B cell (primary cell): ENCODE data around the gene CYTH4. TPM values are rescaled to one million over a fixed set of nuclear protein-coding genes. Genes with fewer than 3 reads are reported as not detected.

ENCODE experiments used
- ATAC-seq: fragments of 200-7000 bp; cut with Tn5 transposase; one replicate; pipeline ENCODE4 v1.10.0; 2021; ENCODE audit warnings: low read depth, mild to moderate bottlenecking, moderate number of reproducible peaks, moderate library complexity
- CTCF ChIA-PET: fragments of 350-600 bp; sonication (Branson Sonifier 250); formaldehyde crosslinking; loops from one replicate; lab custom pipeline; 2021; ENCODE audit warnings: antibody characterized with exemption, inconsistent platforms; lab: Charles Lee
- POLR2A ChIA-PET: fragments of 350-600 bp; sonication (Branson Sonifier 250); formaldehyde crosslinking; loops from one replicate; lab custom pipeline; 2021; ENCODE audit warnings: antibody characterized with exemption; lab: Charles Lee
- DNase-seq: peaks from one replicate; pipeline ENCODE4 v3.0.0; 2013
- H2AFZ ChIP-seq: 2 replicates; pipeline ENCODE4 v1.6.1; 2012; ENCODE audit warnings: mild to moderate bottlenecking, low read depth, low read length; ENCODE audit not compliant: insufficient read depth, poor library complexity, severe bottlenecking
- H3K27ac ChIP-seq, 2 donors: 1 replicate in 1 of 2; 2 replicates in 1 of 2; pipeline ENCODE4 v1.5.1; 2012 to 2013; ENCODE audit warnings: low read length in 2 of 2, mild to moderate bottlenecking in 2 of 2, moderate library complexity in 1 of 2
- H3K27me3 ChIP-seq, 4 experiments: fragments of 200-600 bp in 1 of 4; sonication (generic) in 1 of 4; replicated peaks in 1 of 4; 1 replicate in 2 of 4; 2 replicates in 2 of 4; pipeline versions ENCODE4 v1.6.1 to v1.7.0; 2013 to 2016; ENCODE audit warnings: low read length in 3 of 4, mild to moderate bottlenecking in 2 of 4, mixed read lengths in 1 of 4, moderate library complexity in 1 of 4; ENCODE audit not compliant: insufficient read depth in 4 of 4, control insufficient read depth in 3 of 4; ENCODE audit errors: control extremely low read depth in 1 of 4
- H3K36me3 ChIP-seq, 2 experiments: replicated peaks in 1 of 2; 1 replicate in 1 of 2; 2 replicates in 1 of 2; pipeline versions ENCODE4 v1.6.1 to v1.7.1; 2013; ENCODE audit warnings: low read length in 1 of 2; ENCODE audit not compliant: insufficient read depth in 2 of 2, control insufficient read depth in 1 of 2; ENCODE audit errors: control extremely low read depth in 1 of 2, extremely low read depth in 1 of 2
- H3K4me1 ChIP-seq, 2 donors: fragments of 200-600 bp in 1 of 2; sonication (generic) in 1 of 2; 1 replicate in 1 of 2; 2 replicates in 1 of 2; pipeline versions ENCODE4 v1.5.1 to v1.6.1; 2013 to 2017; ENCODE audit warnings: low read length in 2 of 2; ENCODE audit not compliant: control insufficient read depth in 2 of 2, insufficient read depth in 2 of 2
- H3K4me2 ChIP-seq: replicated peaks from 2 replicates; pipeline ENCODE3; 2012; ENCODE audit warnings: mild to moderate bottlenecking, low read depth, low read length; ENCODE audit not compliant: poor library complexity, severe bottlenecking
- H3K4me3 ChIP-seq, 5 experiments: fragments of 200-600 bp in 1 of 5; sonication (generic) in 1 of 5; 1 replicate in 3 of 5; 2 replicates in 2 of 5; pipeline versions ENCODE4 v1.5.1 to v1.7.0; 2011 to 2016; ENCODE audit warnings: low read length in 4 of 5, mild to moderate bottlenecking in 4 of 5, low read depth in 2 of 5, control low read depth in 1 of 5, moderate library complexity in 1 of 5; ENCODE audit not compliant: insufficient read depth in 1 of 5; ENCODE audit errors: control extremely low read depth in 1 of 5, extremely low read depth in 1 of 5
- H3K79me2 ChIP-seq: fragments of 200-600 bp; sonication (generic); one replicate; pipeline ENCODE4 v1.6.0; 2016; ENCODE audit warnings: low read length; ENCODE audit not compliant: control insufficient read depth, insufficient read depth
- H3K9ac ChIP-seq: fragments of 200-600 bp; sonication (generic); 2 replicates; pipeline ENCODE4 v1.6.1; 2017; ENCODE audit warnings: mild to moderate bottlenecking, low read length, moderate library complexity
- H3K9me3 ChIP-seq, 3 donors: one replicate each; pipeline versions ENCODE4 v1.6.1 to v1.7.1; 2013; ENCODE audit warnings: low read length in 2 of 3; ENCODE audit not compliant: control insufficient read depth in 2 of 3, insufficient read depth in 1 of 3; ENCODE audit errors: control extremely low read depth in 1 of 3
- H4K20me1 ChIP-seq: 2 replicates; pipeline ENCODE4 v1.6.0; 2012; ENCODE audit warnings: mild to moderate bottlenecking, low read length; ENCODE audit not compliant: insufficient read depth, control insufficient read depth, poor library complexity, severe bottlenecking
- H3K27ac Mint-ChIP-seq: one replicate; pipeline ENCODE4 v1.8.0; 2021; ENCODE audit warnings: mixed read lengths
- H3K27me3 Mint-ChIP-seq: one replicate; pipeline ENCODE4 v1.8.0; 2021; ENCODE audit warnings: mixed read lengths
- H3K4me1 Mint-ChIP-seq: one replicate; pipeline ENCODE4 v1.8.0; 2021; ENCODE audit warnings: mixed read lengths
- H3K4me3 Mint-ChIP-seq: one replicate; pipeline ENCODE4 v1.8.0; 2021; ENCODE audit warnings: mixed read lengths
- H3K9me3 Mint-ChIP-seq: one replicate; pipeline ENCODE4 v1.8.0; 2022; ENCODE audit warnings: mixed read lengths; ENCODE audit not compliant: insufficient read depth
- EZH2 ChIP-seq: IDR thresholded peaks from 2 replicates; pipeline ENCODE4 v1.6.1; 2012; ENCODE audit warnings: borderline replicate concordance, low read depth, mild to moderate bottlenecking, moderate library complexity, low read length; ENCODE audit not compliant: insufficient read depth, poor library complexity, severe bottlenecking
- WGBS: methylation state at CpG from one replicate; pipeline ENCODE4 v1.1.5; 2013; ENCODE audit warnings: missing lambda C conversion rate; ENCODE audit not compliant: insufficient coverage; 5-methylcytosine and 5-hydroxymethylcytosine counted together
- intact Hi-C: fragments of 100-400 bp; cut with micrococcal nuclease; formaldehyde crosslinking; loops from one replicate; pipeline ENCODE4 v1.10.0; 2022
- polyA plus RNA-seq: library from polyadenylated mRNA; depleted of rRNA; stranded (reverse); fragments of >200 nt; gene quantifications from 2 replicates; pipeline ENCODE4 v1.2.3, GENCODE V29; 2012
- total RNA-seq, 2 donors: library from RNA; stranded (reverse); fragments of 120-200 nt in 1 of 2; gene quantifications; 1 replicate in 1 of 2; 2 replicates in 1 of 2; pipeline versions ENCODE4 v1.2.3 to v1.2.4, GENCODE V29; 2013 to 2022
- TF ChIP-seq, protein P1 (sequence below): fragments of 200-600 bp; IDR thresholded peaks from one replicate; pipeline ENCODE4 v1.8.0; 2022; ENCODE audit warnings: antibody characterized with exemption, mild to moderate bottlenecking

The CYTH4 gene
- total and polyA plus RNA-seq, 2 donors (not counting 1 experiment from before 2014, with no cell fraction given): 98.0 to 154 TPM

GRCh38 chr22:37301144-37301830, 19.0 kb downstream of the CYTH4 start:
- no peaks in the 10 kb centered on the region for H3K27me3 Mint-ChIP-seq
- ChIA-PET CTCF (interaction anchor here (0.5 to 2.8 kb wide), 4 partner anchors 18 to 266 kb away, joined by 3 to 12 read pairs (median 4); no protein-coding TSS in a partner anchor), POLR2A (interaction anchor here (0.9 kb wide), 1 partner anchor 10 kb away, joined by 4 read pairs; no protein-coding TSS in a partner anchor)
- Histone ChIP-seq H3K9me3 (no peaks in the 10 kb centered on the region), H3K27me3 (no peaks in the 10 kb centered on the region), H3K36me3 (peaks cover 10 to 94% of the 10 kb centered on the region in 2 experiments), H3K4me1 (peaks cover 32 to 67% of the 10 kb centered on the region in 2 donors), H3K79me2 (peaks cover 8% of the 10 kb centered on the region), H2AFZ (no peak overlapping the region), H3K4me3 (no peak overlapping the region), H4K20me1 (peaks cover 16% of the 10 kb centered on the region), H3K9ac (peak overlapping the region; percentile 14), H3K4me2 (peak overlapping the region; percentile 55), H3K27ac (peak overlapping the region in 1 of 2 donors; percentile 25)
- H3K27ac Mint-ChIP-seq: peak overlapping the region; percentile 83
- ATAC-seq: no peak
- no peak for DNase-seq
- peaks cover 45% of the 10 kb centered on the region for H3K4me1 Mint-ChIP-seq
- intact Hi-C loops: no loop called here
- 94% methylated on average over 2 of the region's 6 CpGs for WGBS
- no peak for TF ChIP-seq EZH2
- TF ChIP-seq, protein P1, sequence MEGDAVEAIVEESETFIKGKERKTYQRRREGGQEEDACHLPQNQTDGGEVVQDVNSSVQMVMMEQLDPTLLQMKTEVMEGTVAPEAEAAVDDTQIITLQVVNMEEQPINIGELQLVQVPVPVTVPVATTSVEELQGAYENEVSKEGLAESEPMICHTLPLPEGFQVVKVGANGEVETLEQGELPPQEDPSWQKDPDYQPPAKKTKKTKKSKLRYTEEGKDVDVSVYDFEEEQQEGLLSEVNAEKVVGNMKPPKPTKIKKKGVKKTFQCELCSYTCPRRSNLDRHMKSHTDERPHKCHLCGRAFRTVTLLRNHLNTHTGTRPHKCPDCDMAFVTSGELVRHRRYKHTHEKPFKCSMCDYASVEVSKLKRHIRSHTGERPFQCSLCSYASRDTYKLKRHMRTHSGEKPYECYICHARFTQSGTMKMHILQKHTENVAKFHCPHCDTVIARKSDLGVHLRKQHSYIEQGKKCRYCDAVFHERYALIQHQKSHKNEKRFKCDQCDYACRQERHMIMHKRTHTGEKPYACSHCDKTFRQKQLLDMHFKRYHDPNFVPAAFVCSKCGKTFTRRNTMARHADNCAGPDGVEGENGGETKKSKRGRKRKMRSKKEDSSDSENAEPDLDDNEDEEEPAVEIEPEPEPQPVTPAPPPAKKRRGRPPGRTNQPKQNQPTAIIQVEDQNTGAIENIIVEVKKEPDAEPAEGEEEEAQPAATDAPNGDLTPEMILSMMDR: no peak
- peak overlapping the region; percentile 60 for H3K4me3 Mint-ChIP-seq
- H3K9me3 Mint-ChIP-seq: no peaks in the 10 kb centered on the region
